IMR-90 (cell line): ENCODE results near the gene MPST. TPM values are rescaled to one million over a fixed set of nuclear protein-coding genes. Genes with fewer than 3 reads are reported as not detected.

Source experiments
- ATAC-seq: fragments of 200-7000 bp; cut with Tn5 transposase; 2 replicates; pipeline ENCODE4 v1.9.1; 2020; ENCODE audit warnings: low read depth, mild to moderate bottlenecking, moderate library complexity
- BruUV-seq: library from RNA; stranded (reverse); fragments of 400-500 nt; replicated peaks from 2 replicates; lab custom pipeline; 2021; lab: Mats Ljungman, UMichigan
- CTCF ChIA-PET: fragments of 300-600 bp; formaldehyde crosslinking; extraction: SDS; loops from one replicate; lab custom pipeline; 2021; ENCODE audit warnings: antibody characterized with exemption; lab: Yijun Ruan, JAX
- POLR2A ChIA-PET: fragments of 300-600 bp; sonication (Branson Sonifier 250); formaldehyde crosslinking; loops from one replicate; lab custom pipeline; 2022; ENCODE audit warnings: antibody characterized with exemption; ENCODE audit not compliant: unreplicated experiment; lab: Charles Lee
- DNase-seq: peaks from one replicate; pipeline ENCODE4 v3.0.0; 2013
- H2AFZ ChIP-seq: replicated peaks from 2 replicates; pipeline ENCODE3; 2013; ENCODE audit warnings: low read length, mild to moderate bottlenecking; ENCODE audit not compliant: poor library complexity
- H2AK5ac ChIP-seq: 2 replicates; pipeline ENCODE4 v1.6.1; 2013; ENCODE audit warnings: low read depth, low read length, inconsistent platforms
- H2AK9ac ChIP-seq: replicated peaks from 2 replicates; pipeline ENCODE3; 2013; ENCODE audit warnings: mild to moderate bottlenecking, low read depth, low read length, moderate library complexity; ENCODE audit not compliant: poor library complexity
- H2BK120ac ChIP-seq: 2 replicates; pipeline ENCODE4 v1.6.1; 2013; ENCODE audit warnings: low read depth, low read length, inconsistent platforms
- H2BK15ac ChIP-seq: 3 replicates; pipeline ENCODE4 v1.6.1; 2013; ENCODE audit warnings: low read depth, low read length, inconsistent platforms
- H2BK20ac ChIP-seq: 2 replicates; pipeline ENCODE4 v1.6.1; 2013; ENCODE audit warnings: low read depth, mild to moderate bottlenecking, inconsistent platforms, low read length, moderate library complexity
- H2BK5ac ChIP-seq: 2 replicates; pipeline ENCODE4 v1.6.1; 2013; ENCODE audit warnings: mild to moderate bottlenecking, low read depth, low read length, inconsistent platforms; ENCODE audit not compliant: poor library complexity, severe bottlenecking
- H3K14ac ChIP-seq: replicated peaks from 2 replicates; pipeline ENCODE4 v1.6.1; 2013; ENCODE audit warnings: low read depth, low read length, inconsistent platforms
- H3K18ac ChIP-seq: 2 replicates; pipeline ENCODE4 v1.6.1; 2013; ENCODE audit warnings: low read depth, low read length, control low read depth
- H3K23ac ChIP-seq: 2 replicates; pipeline ENCODE4 v1.6.1; 2013; ENCODE audit warnings: low read depth, low read length, inconsistent platforms
- H3K27ac ChIP-seq: 2 replicates; pipeline ENCODE4 v1.5.1; 2013; ENCODE audit warnings: mild to moderate bottlenecking, control low read depth, low read length; ENCODE audit not compliant: insufficient read depth
- H3K27me3 ChIP-seq: 2 replicates; pipeline ENCODE4 v1.6.1; 2013; ENCODE audit warnings: low read length; ENCODE audit not compliant: control insufficient read depth, insufficient read depth
- H3K36me3 ChIP-seq: 2 replicates; pipeline ENCODE4 v1.6.1; 2013; ENCODE audit warnings: low read length, mixed read lengths; ENCODE audit not compliant: control insufficient read depth, insufficient read depth
- H3K4ac ChIP-seq: 2 replicates; pipeline ENCODE4 v1.6.1; 2013; ENCODE audit warnings: low read depth, low read length, inconsistent platforms
- H3K4me1 ChIP-seq: 2 replicates; pipeline ENCODE4 v1.6.1; 2013; ENCODE audit warnings: low read length, mixed read lengths; ENCODE audit not compliant: control insufficient read depth, insufficient read depth
- H3K4me2 ChIP-seq: 2 replicates; pipeline ENCODE4 v1.6.1; 2013; ENCODE audit warnings: low read depth, mild to moderate bottlenecking, control low read depth, low read length, moderate library complexity
- H3K4me3 ChIP-seq: 2 replicates; pipeline ENCODE4 v1.5.1; 2013; ENCODE audit warnings: low read depth, mild to moderate bottlenecking, control low read depth, low read length, moderate library complexity; ENCODE audit not compliant: insufficient read depth
- H3K56ac ChIP-seq: 2 replicates; pipeline ENCODE4 v1.6.1; 2013; ENCODE audit warnings: low read length, inconsistent platforms; ENCODE audit not compliant: insufficient read depth; ENCODE audit errors: extremely low read depth
- H3K79me1 ChIP-seq, 2 experiments: 2 replicates each; pipeline ENCODE4 v1.6.1; 2013; ENCODE audit warnings: low read length in 2 of 2, inconsistent platforms in 1 of 2, low read depth in 1 of 2
- H3K9ac ChIP-seq: 2 replicates; pipeline ENCODE4 v1.6.1; 2013; ENCODE audit warnings: low read depth, low read length, control low read depth
- H3K9me1 ChIP-seq: 2 replicates; pipeline ENCODE4 v1.6.1; 2013; ENCODE audit warnings: low read length, inconsistent platforms; ENCODE audit not compliant: insufficient read depth
- H3K9me3 ChIP-seq: 2 replicates; pipeline ENCODE4 v1.6.1; 2013; ENCODE audit warnings: low read length; ENCODE audit not compliant: control insufficient read depth, insufficient read depth
- H4K20me1 ChIP-seq: 2 replicates; pipeline ENCODE4 v1.6.1; 2013; ENCODE audit warnings: low read length, inconsistent platforms; ENCODE audit not compliant: insufficient read depth
- H4K5ac ChIP-seq: 2 replicates; pipeline ENCODE4 v1.6.1; 2013; ENCODE audit warnings: mild to moderate bottlenecking, low read depth, low read length, control low read depth
- H4K8ac ChIP-seq, 2 experiments: 2 replicates each; pipeline ENCODE4 v1.6.1; 2013; ENCODE audit warnings: low read depth in 2 of 2, low read length in 2 of 2, control low read depth in 1 of 2, inconsistent platforms in 1 of 2
- H4K91ac ChIP-seq: 2 replicates; pipeline ENCODE4 v1.6.1; 2013; ENCODE audit warnings: low read depth, low read length, inconsistent platforms; ENCODE audit not compliant: insufficient read depth
- CEBPB ChIP-seq: IDR thresholded peaks from 2 replicates; pipeline ENCODE4 v1.6.1; 2012; ENCODE audit warnings: low read depth, low read length, improper control_type of control experiment
- FOS ChIP-seq: fragments of 150-350 bp; IDR thresholded peaks from 2 replicates; pipeline ENCODE4 v1.6.1; 2016; ENCODE audit warnings: low read depth, low read length
- MAZ ChIP-seq: IDR thresholded peaks from 2 replicates; pipeline ENCODE4 v1.6.1; 2012; ENCODE audit warnings: low read depth, mild to moderate bottlenecking, low read length, improper control_type of control experiment, moderate library complexity, borderline replicate concordance
- NFE2L2 ChIP-seq: fragments of 150-350 bp; IDR thresholded peaks from 2 replicates; pipeline ENCODE4 v1.6.1; 2016; ENCODE audit warnings: low read depth, mild to moderate bottlenecking, low read length
- POLR2A ChIP-seq: IDR thresholded peaks from 2 replicates; pipeline ENCODE4 v1.6.1; 2012; ENCODE audit warnings: mild to moderate bottlenecking, low read depth, low read length
- RFX5 ChIP-seq: IDR thresholded peaks from 2 replicates; pipeline ENCODE4 v1.8.0; 2012; ENCODE audit warnings: low read depth, mild to moderate bottlenecking, low read length, moderate library complexity
- WGBS, 2 experiments: methylation state at CpG; one replicate each; pipeline versions ENCODE4 v1.1.5 to v1.1.7; 2013; ENCODE audit warnings: missing lambda C conversion rate in 2 of 2; ENCODE audit not compliant: insufficient read length in 1 of 2; ENCODE audit errors: extremely low coverage in 2 of 2; 5-methylcytosine and 5-hydroxymethylcytosine counted together
- dilution Hi-C: fragments of 300-500 bp; cut with HindIII; formaldehyde crosslinking; loops from one replicate; pipeline ENCODE4 v1.14.3; 2018; ENCODE audit warnings: low sequenced_read_pairs; ENCODE audit not compliant: unreplicated experiment
- in situ Hi-C: fragments of 300-500 bp; cut with MboI; formaldehyde crosslinking; loops from 3 replicates; pipeline ENCODE4 v1.14.3; 2019; ENCODE audit warnings: low sequenced_read_pairs, inconsistent platforms, mixed read lengths
- intact Hi-C: fragments of 100-400 bp; cut with micrococcal nuclease; formaldehyde crosslinking; loops from 2 replicates; pipeline ENCODE4 v1.10.0; 2022
- polyA plus RNA-seq, 3 experiments: library from polyadenylated mRNA; depleted of rRNA; stranded (reverse); fragments of >200 nt; gene quantifications; 2 replicates each; pipeline ENCODE4 v1.2.3, GENCODE V29; 2012; ENCODE audit warnings: low replicate concordance in 1 of 3
- total RNA-seq: library from RNA; depleted of rRNA; stranded (reverse); fragments of >200 nt; gene quantifications from 2 replicates; pipeline ENCODE4 v1.2.3, GENCODE V29; 2012
- TF ChIP-seq, protein P1 (sequence below): fragments of 150-350 bp; IDR thresholded peaks from 2 replicates; pipeline ENCODE4 v1.6.1; 2017; ENCODE audit warnings: mild to moderate bottlenecking, antibody characterized with exemption, low read length, low read depth
- TF ChIP-seq, protein P2 (sequence below): conservative IDR thresholded peaks from 2 replicates; pipeline ENCODE4 v1.5.1; 2012; ENCODE audit warnings: mild to moderate bottlenecking, low read depth, low read length, improper control_type of control experiment

Gene MPST
- total and polyA plus RNA-seq, 2 of the 4 experiments (the other 2 are of a cell fraction): 19.2 to 43.0 TPM

DNA sequence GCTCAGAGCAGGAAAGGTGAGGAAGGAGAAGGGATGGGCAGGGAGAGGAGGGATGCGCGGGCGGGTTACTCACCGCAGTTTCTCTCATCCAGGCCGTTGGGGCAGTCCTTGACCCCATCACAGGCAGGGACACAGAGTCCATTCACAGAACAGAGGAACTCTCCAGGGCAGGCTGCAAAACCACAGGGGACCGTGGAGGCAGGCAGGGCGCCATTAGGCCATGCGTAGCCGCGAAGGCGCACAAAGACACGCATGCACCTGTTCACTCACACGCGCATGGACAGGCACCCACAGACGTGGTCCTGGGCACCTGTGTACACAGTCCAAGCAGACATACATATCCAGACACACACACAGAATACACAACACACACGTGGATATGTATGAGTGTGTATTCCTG, 55.0 kb downstream of the MPST start:
- ATAC-seq (no peak), DNase-seq (no peak)
- no peak overlapping the region for H2BK15ac ChIP-seq
- no peak overlapping the region for H4K5ac ChIP-seq
- H3K9ac ChIP-seq: no peak overlapping the region
- H2BK120ac ChIP-seq: no peak overlapping the region
- 60% methylated on average over 1 of the region's 16 CpGs; no CpG with 5 or more reads in 1 of the 2 experiments for WGBS, 2 experiments
- no peaks in the 10 kb centered on the region for H4K20me1 ChIP-seq
- no peak overlapping the region for H3K23ac ChIP-seq
- H2AFZ ChIP-seq: no peak overlapping the region
- H3K27ac ChIP-seq: no peak overlapping the region
- H2BK20ac ChIP-seq: no peak overlapping the region
- no peak overlapping the region for H3K4me3 ChIP-seq
- POLR2A ChIA-PET: no interaction called here
- TF ChIP-seq CEBPB: no peak
- TF ChIP-seq, protein P1, sequence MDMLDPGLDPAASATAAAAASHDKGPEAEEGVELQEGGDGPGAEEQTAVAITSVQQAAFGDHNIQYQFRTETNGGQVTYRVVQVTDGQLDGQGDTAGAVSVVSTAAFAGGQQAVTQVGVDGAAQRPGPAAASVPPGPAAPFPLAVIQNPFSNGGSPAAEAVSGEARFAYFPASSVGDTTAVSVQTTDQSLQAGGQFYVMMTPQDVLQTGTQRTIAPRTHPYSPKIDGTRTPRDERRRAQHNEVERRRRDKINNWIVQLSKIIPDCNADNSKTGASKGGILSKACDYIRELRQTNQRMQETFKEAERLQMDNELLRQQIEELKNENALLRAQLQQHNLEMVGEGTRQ: no peak
- TF ChIP-seq RFX5: no peak
- TF ChIP-seq POLR2A: no peak
- TF ChIP-seq FOS: no peak
- TF ChIP-seq, protein P2, sequence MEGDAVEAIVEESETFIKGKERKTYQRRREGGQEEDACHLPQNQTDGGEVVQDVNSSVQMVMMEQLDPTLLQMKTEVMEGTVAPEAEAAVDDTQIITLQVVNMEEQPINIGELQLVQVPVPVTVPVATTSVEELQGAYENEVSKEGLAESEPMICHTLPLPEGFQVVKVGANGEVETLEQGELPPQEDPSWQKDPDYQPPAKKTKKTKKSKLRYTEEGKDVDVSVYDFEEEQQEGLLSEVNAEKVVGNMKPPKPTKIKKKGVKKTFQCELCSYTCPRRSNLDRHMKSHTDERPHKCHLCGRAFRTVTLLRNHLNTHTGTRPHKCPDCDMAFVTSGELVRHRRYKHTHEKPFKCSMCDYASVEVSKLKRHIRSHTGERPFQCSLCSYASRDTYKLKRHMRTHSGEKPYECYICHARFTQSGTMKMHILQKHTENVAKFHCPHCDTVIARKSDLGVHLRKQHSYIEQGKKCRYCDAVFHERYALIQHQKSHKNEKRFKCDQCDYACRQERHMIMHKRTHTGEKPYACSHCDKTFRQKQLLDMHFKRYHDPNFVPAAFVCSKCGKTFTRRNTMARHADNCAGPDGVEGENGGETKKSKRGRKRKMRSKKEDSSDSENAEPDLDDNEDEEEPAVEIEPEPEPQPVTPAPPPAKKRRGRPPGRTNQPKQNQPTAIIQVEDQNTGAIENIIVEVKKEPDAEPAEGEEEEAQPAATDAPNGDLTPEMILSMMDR: no peak
- no peak for TF ChIP-seq MAZ
- no peak for TF ChIP-seq NFE2L2
- H2BK5ac ChIP-seq: no peak overlapping the region
- H3K56ac ChIP-seq: no peak overlapping the region
- no peak overlapping the region for H2AK5ac ChIP-seq
- no peak overlapping the region for H2AK9ac ChIP-seq
- H3K79me1 ChIP-seq: no peaks in the 10 kb centered on the region
- H3K36me3 ChIP-seq: no peaks in the 10 kb centered on the region
- no peak overlapping the region for H3K4ac ChIP-seq
- dilution Hi-C loops: no loop called here
- peaks cover 48% of the 10 kb centered on the region for H3K27me3 ChIP-seq
- no peaks in the 10 kb centered on the region for H3K4me1 ChIP-seq
- intact Hi-C loops: no loop called here
- no peaks in the 10 kb centered on the region for H3K9me1 ChIP-seq
- no peak overlapping the region for H3K18ac ChIP-seq
- in situ Hi-C loops: no loop called here
- CTCF ChIA-PET: no interaction called here
- H3K9me3 ChIP-seq: no peaks in the 10 kb centered on the region
- H3K14ac ChIP-seq: no peak overlapping the region
- no peak overlapping the region for H3K4me2 ChIP-seq
- H4K91ac ChIP-seq: no peak overlapping the region
- H4K8ac ChIP-seq: no peak overlapping the region
- BruUV-seq: no TSS peak
